OCI-LY1 (cell line): ENCODE measurements around the gene ANGPTL8.
A peak's percentile ranks its signal among the peaks of the same experiment; 100 is the strongest.

Experiments
- H2AFZ ChIP-seq: fragments of 200-600 bp; sonication (generic), shearing (Covaris generic); 2 replicates; pipeline ENCODE4 v1.6.0; 2014; ENCODE audit warnings: antibody characterized with exemption, mild to moderate bottlenecking, low read length
- H3F3A ChIP-seq: fragments of 200-600 bp; sonication (generic), shearing (Covaris generic); 2 replicates; pipeline ENCODE4 v1.6.0; 2014; ENCODE audit warnings: mild to moderate bottlenecking, antibody characterized with exemption, low read length, moderate library complexity; ENCODE audit not compliant: insufficient read depth
- H3K27ac ChIP-seq: fragments of 200-600 bp; sonication (generic); 2 replicates; pipeline ENCODE4 v1.5.1; 2014; ENCODE audit warnings: low read length, mixed run types, mild to moderate bottlenecking, low read depth; ENCODE audit not compliant: poor library complexity, severe bottlenecking
- H3K27me3 ChIP-seq: fragments of 200-600 bp; sonication (generic); 2 replicates; pipeline ENCODE4 v1.6.0; 2014; ENCODE audit warnings: antibody characterized with exemption, mild to moderate bottlenecking, low read length, moderate library complexity; ENCODE audit not compliant: insufficient read depth
- H3K36me3 ChIP-seq: fragments of 200-600 bp; sonication (generic); 2 replicates; pipeline ENCODE4 v1.6.1; 2014; ENCODE audit warnings: mild to moderate bottlenecking, antibody characterized with exemption, low read length, moderate library complexity, mixed read lengths; ENCODE audit not compliant: insufficient read depth
- H3K4me1 ChIP-seq: fragments of 200-600 bp; sonication (generic); 2 replicates; pipeline ENCODE4 v1.5.1; 2014; ENCODE audit warnings: mild to moderate bottlenecking, low read length, moderate library complexity; ENCODE audit not compliant: insufficient read depth, severe bottlenecking
- H3K4me2 ChIP-seq: fragments of 200-600 bp; sonication (generic), shearing (Covaris generic); 2 replicates; pipeline ENCODE4 v1.6.1; 2014; ENCODE audit warnings: low read length
- H3K4me3 ChIP-seq: fragments of 200-600 bp; sonication (generic); 2 replicates; pipeline ENCODE4 v1.5.1; 2014; ENCODE audit warnings: low read length, low read depth, mild to moderate bottlenecking, mixed read lengths; ENCODE audit not compliant: poor library complexity, severe bottlenecking
- H3K79me2 ChIP-seq: fragments of 200-600 bp; shearing (Covaris generic); 2 replicates; pipeline ENCODE4 v1.6.1; 2016; ENCODE audit warnings: mixed run types, low read length, mixed read lengths; ENCODE audit not compliant: insufficient read depth
- H3K9ac ChIP-seq: fragments of 200-600 bp; sonication (generic), shearing (Covaris generic); 2 replicates; pipeline ENCODE4 v1.6.1; 2014; ENCODE audit warnings: mild to moderate bottlenecking, low read length, mixed read lengths
- H3K9me2 ChIP-seq: fragments of 200-600 bp; sonication (generic), shearing (Covaris generic); 2 replicates; pipeline ENCODE4 v1.6.1; 2014; ENCODE audit warnings: low read depth, mild to moderate bottlenecking, low read length, mixed read lengths
- H3K9me3 ChIP-seq: fragments of 200-600 bp; shearing (Covaris generic); 2 replicates; pipeline ENCODE4 v1.6.1; 2014; ENCODE audit warnings: low read length, mixed read lengths
- H4K20me1 ChIP-seq: fragments of 200-600 bp; sonication (generic), shearing (Covaris generic); 2 replicates; pipeline ENCODE4 v1.6.0; 2016; ENCODE audit warnings: mild to moderate bottlenecking, low read length; ENCODE audit not compliant: insufficient read depth
- CTCF ChIP-seq: fragments of 200-600 bp; sonication (generic), shearing (Covaris generic); IDR thresholded peaks from 2 replicates; pipeline ENCODE4 v1.5.1; 2017; ENCODE audit warnings: mild to moderate bottlenecking, antibody characterized with exemption, low read length, moderate library complexity, mixed read lengths
- EZH2 ChIP-seq: fragments of 200-600 bp; sonication (generic), shearing (Covaris generic); IDR thresholded peaks from 2 replicates; pipeline ENCODE4 v1.8.0; 2017; ENCODE audit warnings: borderline replicate concordance, mixed run types, mild to moderate bottlenecking, antibody characterized with exemption, low read length, moderate library complexity, mixed read lengths

Gene ANGPTL8

GRCh38 chr19:11257846-11258380, 18.5 kb downstream of the ANGPTL8 start:
- no peak overlapping the region for H3K27ac ChIP-seq
- no peaks in the 10 kb centered on the region for H4K20me1 ChIP-seq
- H3K4me1 ChIP-seq = peaks cover 11% of the 10 kb centered on the region
- no peaks in the 10 kb centered on the region for H3F3A ChIP-seq
- no peaks in the 10 kb centered on the region for H3K36me3 ChIP-seq
- H3K79me2 ChIP-seq = no peaks in the 10 kb centered on the region
- H3K4me3 ChIP-seq = no peak overlapping the region
- H2AFZ ChIP-seq = no peak overlapping the region
- no peak for TF ChIP-seq CTCF
- no peak for TF ChIP-seq EZH2
- H3K27me3 ChIP-seq = no peaks in the 10 kb centered on the region
- no peaks in the 10 kb centered on the region for H3K9me3 ChIP-seq
- H3K9me2 ChIP-seq = no peaks in the 10 kb centered on the region
- no peak overlapping the region for H3K9ac ChIP-seq
- H3K4me2 ChIP-seq = no peak overlapping the region

- Histone ChIP-seq H3K27ac (no peak overlapping the region), H2AFZ (no peak overlapping the region), H3K79me2 (no peaks in the 10 kb centered on the region), H3K9ac (no peak overlapping the region), H3K4me3 (no peak overlapping the region), H4K20me1 (no peaks in the 10 kb centered on the region), H3K27me3 (no peaks in the 10 kb centered on the region), H3K9me3 (no peaks in the 10 kb centered on the region), H3K9me2 (no peaks in the 10 kb centered on the region), H3K36me3 (no peaks in the 10 kb centered on the region), H3F3A (no peaks in the 10 kb centered on the region), H3K4me1 (peaks cover 21% of the 10 kb centered on the region), H3K4me2 (no peak overlapping the region)
- TF ChIP-seq EZH2 (no peak), CTCF (no peak)
These were observed 21.6 kb downstream of the ANGPTL8 start for GRCh38 chr19:11260996-11261395.

GRCh38 chr19:11261431-11261970, 22.1 kb downstream of the ANGPTL8 start:
- H3K27me3 ChIP-seq = no peaks in the 10 kb centered on the region
- no peaks in the 10 kb centered on the region for H3K9me2 ChIP-seq
- peak overlapping the region; percentile 94 for H3K4me2 ChIP-seq
- no peaks in the 10 kb centered on the region for H3K36me3 ChIP-seq
- no peak for TF ChIP-seq CTCF
- TF ChIP-seq EZH2 = no peak
- no peaks in the 10 kb centered on the region for H3F3A ChIP-seq
- no peaks in the 10 kb centered on the region for H3K79me2 ChIP-seq
- H3K27ac ChIP-seq = no peak overlapping the region
- no peak overlapping the region for H2AFZ ChIP-seq
- H3K9me3 ChIP-seq = no peaks in the 10 kb centered on the region
- peaks cover 21% of the 10 kb centered on the region for H3K4me1 ChIP-seq
- peak overlapping the region; percentile 88 for H3K4me3 ChIP-seq
- peak overlapping the region; percentile 74; the same call in 1 of the 2 replicates for H3K9ac ChIP-seq
- no peaks in the 10 kb centered on the region for H4K20me1 ChIP-seq
